Ovary (tissue), 3 donors: ENCODE data around the gene RAVER2.

Experiments used
- CTCF ChIP-seq, 3 donors: fragments of 450-650 bp in 2 of 3; fragments of 200-600 bp in 1 of 3; IDR thresholded peaks; one replicate each; pipeline versions ENCODE4 v1.5.1 to v1.8.0; 2016 to 2022; ENCODE audit warnings: antibody characterized with exemption in 3 of 3, mild to moderate bottlenecking in 1 of 3
- POLR2A ChIP-seq: fragments of 450-650 bp; IDR thresholded peaks from one replicate; pipeline ENCODE4 v1.6.1; 2017; ENCODE audit warnings: antibody characterized with exemption, mild to moderate bottlenecking, moderate library complexity
- donor health status: DM: no; HTN: no; CAD: no.

DNA sequence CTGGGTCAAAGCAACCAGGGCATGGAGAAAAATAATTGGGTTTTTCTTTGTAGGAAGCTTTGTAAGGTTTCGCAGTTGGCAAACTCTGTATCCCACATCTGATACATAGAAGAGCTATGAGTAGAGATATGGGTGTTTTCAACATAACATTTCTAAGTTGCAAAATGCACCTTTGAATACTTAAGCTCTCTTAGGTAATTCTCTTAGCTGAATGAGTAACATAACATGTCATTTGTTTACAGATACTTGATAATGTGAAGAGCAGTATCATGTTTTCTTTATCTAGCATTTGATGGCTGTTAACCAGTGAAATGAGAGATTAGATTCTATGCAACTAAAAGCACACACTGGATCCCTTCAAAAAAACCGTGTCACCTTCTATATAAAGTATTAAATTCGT, 21.6 kb downstream of the RAVER2 start:
- TF ChIP-seq CTCF (IDR thresholded peaks at IDR 0.05) = no peak
- no peak for TF ChIP-seq POLR2A
